NCI-H187 treated with DMSO at 0.1 percent for 48 hours (cell line): ENCODE data around the gene TRIM24.
"Not testable (repeated sequence)": the region's sequence is repeated elsewhere in the genome, so short reads cannot be mapped to it uniquely, and the experiment has no call there.

Source experiments
- DNase-seq: peaks from one replicate; lab custom pipeline; 2025; lab: John Stamatoyannopoulos, UW

TRIM24 gene

DNA sequence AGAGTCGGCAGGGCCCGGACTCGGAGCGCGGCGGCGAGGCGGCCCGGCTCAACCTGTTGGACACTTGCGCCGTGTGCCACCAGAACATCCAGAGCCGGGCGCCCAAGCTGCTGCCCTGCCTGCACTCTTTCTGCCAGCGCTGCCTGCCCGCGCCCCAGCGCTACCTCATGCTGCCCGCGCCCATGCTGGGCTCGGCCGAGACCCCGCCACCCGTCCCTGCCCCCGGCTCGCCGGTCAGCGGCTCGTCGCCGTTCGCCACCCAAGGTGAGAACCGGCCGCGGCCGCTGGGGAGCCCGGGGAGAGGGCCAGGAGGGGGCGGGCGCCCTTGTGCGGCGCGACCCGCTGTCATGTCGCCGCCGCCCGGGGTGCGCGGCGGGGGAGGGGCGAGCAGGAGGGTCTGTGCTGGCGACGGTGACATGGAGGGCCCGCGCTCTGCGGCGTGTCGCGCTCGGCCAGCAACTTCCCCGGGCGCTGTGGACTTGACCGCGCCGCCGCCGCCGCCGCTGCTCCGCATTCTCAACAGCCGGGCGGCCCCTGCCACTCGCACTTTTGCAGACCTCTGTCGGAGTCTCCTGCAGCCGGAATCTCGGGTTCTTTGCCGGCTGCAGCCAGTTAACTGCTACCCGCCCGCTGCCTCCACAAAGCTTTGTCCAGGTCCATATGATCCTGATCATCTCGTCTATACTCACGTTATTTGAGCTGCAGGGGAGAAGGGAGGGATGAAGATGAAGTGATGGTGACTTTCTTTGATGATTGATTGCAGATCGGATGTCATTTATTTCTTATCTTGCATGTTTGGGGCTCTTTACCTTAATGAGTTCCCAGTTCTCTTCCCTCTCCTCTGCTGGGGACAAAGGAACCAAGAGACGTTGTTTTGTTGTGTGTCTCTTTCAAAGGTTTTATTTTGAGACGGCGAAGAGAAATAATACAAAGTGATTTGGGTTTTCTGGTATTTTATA lies 869 bp downstream of the TRIM24 start:
- DNase-seq: no peak

DNA sequence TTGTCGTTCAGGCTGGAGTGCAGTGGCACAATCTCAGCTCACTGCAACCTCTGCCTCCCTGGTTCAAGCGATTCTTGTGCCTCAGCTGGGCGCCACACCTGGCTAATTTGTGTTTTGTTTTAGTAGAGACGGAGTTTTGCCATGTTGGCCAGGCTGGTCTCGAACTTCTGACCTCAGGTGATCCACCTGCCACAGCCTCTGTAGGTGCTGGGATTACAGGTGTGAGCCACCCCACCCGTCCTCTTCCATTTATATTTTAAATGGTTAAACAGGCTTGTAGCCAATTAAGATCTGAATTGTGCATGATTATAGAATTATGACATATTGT lies 3.2 kb downstream of the TRIM24 start:
- DNase-seq: not testable (repeated sequence)

DNA sequence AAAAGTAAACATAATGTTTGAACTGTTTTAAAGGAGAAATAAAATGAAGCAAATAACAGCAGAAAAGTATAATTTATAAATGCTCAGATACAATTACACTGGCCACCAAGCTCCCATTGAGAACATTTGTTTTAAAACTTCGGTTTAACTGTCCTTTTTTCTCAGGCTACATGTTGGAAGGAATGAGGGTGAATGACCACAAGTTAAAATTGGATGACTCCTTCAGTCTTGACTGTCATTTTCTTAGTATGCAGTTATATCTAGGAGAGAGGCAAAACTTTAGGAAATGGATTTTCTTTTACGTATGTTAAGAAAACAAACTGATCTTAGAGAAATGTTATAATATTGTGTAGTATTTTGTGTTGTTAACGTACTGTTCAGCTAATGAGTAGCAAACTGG lies 5.0 kb downstream of the TRIM24 start:
- no peak for DNase-seq

DNA sequence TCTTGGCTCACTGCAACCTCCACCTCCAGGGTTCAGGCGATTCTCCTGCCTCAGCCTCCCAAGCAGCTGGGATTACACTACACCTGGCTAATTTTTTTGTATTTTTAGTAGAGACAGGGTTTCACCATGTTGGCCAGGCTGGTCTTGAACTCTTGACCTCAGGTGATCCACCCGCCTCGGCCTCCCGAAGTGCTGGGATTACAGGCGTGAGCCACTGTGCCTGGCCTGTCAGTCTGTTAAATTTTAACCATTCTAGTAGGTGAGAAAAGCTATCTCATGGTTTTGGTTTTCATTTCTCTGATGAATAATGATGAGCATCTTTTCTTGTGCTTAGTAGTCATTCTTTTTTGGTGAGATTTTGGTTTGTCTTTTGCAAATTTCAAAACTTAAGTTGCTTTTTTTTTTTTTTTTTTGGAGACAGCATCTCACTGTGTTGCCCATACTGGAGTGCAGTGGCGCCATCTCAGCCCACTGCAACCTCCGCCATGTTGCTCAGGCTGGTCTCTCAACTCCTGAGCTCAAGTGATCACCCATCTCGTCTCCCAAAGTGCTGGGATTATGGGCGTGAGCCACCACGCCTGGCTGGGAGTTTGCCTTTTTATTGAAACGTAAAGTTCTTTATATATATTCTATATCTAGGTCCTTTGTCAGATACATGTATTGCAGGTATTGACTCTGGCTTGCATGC lies 6.2 kb downstream of the TRIM24 start:
- not testable (repeated sequence) for DNase-seq

DNA sequence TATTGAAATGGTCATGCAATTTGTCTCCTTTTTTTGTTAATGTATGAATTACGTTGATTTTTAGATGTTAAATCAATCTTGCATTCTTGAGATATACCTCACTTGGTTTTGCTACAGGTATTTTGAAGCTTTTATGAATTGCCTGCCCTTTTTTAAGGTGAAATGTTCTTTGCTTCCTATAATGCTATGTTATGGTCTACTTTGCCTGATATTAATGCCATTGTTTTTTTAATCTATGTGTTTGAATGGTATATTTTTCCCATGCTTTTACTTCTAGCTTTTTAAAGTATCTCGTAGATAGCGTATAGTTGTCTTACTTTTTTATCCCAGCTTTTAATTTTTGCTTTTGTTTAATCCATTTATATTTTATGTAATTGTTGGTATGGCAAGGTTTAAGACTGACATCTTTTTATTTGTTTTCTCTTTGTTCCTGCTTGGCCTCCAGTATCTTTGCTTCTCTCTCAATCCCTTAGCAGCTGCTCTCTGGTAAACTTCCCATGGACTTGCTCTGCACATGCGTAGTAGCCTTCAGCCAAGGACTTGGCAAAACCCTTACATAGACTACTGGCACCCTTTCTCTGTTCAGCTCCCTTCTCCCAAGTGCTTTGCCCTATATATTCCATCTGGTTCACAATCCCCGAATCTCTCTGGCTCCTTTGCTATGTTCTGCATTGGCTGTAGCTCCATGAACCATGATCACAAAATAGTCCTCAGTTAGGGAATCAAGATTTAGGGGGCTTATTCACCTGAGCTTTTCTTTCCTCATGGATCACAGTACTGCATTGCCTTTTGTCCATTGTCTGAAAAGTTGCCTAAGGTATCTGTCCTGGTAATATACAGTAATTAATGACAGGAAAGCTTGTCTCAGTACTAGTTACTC lies 8.4 kb downstream of the TRIM24 start:
- no peak for DNase-seq

DNA sequence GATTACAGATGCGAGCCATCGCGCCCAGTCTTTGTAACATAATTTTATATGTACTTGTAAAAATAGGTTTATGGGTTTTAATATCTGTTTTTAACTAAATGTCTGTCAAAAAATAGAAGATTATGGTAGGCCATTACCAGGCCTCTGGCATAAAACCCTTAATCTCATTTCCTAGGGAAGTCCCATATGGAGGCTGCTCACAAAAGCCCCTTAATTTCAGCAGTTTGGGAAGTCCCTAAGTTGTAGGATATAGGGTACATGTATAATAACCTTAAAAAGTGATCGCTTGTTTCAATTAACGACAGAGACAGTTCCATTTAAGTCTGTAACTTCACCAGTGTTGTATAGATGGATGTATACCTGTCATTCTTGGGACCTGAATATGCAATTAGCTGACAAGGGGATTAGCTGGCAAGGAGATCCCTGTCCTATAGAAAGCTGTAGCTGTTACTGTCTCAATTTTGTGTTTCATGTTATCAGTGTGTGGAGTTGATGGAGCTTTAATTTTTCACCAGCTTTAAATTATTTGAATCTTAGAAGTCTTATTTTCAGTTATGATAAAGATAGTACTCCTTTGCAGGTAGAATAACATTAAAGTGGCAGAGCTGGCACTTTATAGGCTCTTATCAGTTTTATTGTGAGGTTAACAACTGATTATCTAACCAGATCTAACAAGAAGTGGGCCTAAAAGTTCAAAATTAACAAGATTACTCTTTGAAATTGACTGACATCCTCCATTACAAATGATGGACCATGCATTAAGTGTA lies 10.5 kb downstream of the TRIM24 start:
- DNase-seq: no peak

DNA sequence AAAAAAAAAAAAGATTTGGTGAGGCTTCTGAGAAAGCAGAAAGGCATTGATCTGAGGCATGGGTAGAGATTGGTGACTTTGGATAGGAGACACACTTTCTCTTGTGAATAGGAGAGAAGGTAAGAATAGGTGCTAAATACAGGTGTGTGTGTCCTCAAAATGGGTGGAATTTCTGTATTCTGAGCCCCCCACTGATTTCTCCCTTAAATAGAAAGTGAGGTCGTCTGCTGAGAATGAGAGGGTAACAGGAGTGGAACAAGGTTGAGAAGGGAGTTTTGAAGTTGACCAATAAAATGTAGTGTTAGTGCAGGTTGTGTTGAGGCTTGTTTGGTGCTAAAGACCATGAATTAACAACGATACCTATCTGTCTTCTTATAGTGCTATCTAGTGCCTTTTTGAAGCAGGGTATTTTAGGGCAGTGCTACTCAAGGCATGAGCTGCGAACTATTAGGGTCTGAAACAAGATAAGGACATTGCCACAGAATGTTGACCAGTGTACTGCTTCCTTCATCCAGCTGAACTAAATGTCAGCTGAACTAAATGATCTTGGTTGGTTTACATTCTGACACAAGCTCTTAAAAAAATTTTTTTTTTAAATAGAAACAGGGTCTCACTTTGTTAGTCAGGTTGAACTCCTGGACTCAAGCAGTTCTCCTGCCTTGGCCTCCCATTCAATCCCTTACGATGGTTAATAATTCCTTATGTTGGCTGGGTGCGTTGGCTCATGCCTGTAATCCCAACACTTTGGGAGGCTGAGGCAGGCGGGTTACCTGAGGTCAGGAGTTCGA lies 12.4 kb downstream of the TRIM24 start:
- DNase-seq: no peak

DNA sequence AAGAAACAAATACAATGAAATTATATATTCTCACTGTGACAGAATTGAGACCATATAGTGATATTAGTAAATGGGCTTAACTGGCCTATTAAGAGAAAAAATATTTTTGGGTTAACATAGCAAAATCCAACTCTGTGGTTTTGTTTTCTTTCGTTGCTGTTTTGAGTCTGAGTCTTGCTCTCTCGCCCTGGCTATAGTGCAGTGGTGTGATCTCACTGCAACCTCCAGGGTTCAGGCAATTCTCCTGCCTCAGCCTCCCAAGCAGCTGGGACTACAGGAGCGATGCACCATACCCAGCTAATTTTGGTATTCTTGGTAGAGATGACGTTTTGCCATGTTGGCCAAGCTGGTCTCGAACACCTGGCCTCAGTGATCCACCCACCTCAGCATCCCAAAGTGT lies 15.3 kb downstream of the TRIM24 start:
- DNase-seq: no peak

DNA sequence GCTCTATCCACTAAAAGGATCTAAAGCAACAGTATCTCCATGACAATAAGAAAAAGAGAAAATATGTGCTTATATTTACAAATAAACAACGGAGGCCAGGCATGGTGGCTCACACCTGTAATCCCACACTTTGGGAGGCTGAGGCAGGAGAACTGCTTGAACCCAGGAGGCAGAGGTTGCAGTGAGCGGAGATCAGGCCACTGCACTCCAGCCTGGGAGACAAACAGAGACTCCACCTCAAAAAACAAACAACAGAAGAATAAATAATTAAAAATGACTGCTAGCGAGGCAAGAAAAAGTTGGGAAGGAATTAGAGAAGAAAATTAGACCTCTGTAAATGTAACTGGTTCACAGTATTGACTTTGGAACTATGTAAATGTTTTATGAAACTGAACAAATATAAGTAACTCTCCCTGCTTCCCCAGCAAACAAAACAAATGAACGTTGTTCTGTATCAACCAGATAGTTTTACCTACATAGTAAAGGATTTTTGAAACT lies 17.1 kb downstream of the TRIM24 start:
- no peak for DNase-seq

DNA sequence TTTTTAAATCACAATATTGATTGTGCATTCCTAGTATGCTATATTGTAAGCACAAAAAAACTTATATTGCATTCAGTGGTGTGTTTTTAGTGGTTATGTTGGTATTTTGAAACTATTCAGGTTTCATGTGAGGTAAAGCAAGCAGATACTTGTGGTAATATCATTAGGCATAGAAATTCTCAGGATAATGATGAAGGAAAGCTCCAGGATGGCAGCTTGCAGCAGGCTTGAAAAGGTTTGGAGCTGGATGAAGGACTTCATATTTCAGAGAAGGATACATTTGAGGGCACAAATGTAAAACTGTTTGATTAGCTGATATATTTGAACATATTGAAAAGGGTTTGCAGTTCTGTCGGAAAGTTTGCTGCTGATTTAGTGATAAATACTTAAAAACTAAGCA lies 17.5 kb downstream of the TRIM24 start:
- no peak for DNase-seq

DNA sequence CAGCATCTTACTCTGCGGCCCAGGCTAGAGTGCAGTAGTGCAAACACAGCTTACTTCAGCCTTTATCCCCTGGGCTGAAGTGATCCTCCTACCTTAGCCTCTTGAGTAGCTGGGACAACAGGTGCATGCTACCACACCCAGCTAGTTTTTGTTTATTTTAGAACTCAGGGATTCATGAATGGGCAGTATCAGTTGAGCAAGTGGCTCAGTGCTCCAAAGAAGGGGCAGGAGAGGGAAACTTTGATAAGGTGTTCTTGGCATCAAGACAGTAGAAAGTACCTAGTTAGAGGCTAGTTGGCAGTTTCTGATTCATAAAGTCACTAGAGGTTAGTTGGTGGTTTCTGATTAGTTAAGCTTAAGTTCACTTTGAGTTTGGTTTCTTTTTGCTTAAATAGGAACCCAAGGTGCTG lies 18.4 kb downstream of the TRIM24 start:
- peak; percentile 80 for DNase-seq

DNA sequence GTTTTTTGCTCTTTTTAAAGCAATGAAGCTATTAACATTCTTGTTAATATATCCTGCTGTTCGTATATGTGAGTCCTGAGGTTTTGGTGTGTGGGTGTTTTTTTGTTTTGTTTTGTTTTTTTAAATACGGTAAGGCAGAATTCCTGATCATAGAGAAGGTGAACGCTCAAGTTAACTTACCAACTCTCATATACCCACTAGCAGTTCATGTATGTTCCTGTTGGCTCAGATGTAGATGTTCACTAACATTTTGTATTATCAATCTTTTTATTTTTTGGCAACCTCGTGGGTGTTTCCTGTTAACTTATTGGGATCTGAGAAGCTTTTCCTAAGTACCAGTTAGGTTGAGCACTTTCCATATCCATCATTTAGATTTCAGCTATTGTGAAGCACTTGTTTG lies 20.5 kb downstream of the TRIM24 start:
- DNase-seq: no peak

DNA sequence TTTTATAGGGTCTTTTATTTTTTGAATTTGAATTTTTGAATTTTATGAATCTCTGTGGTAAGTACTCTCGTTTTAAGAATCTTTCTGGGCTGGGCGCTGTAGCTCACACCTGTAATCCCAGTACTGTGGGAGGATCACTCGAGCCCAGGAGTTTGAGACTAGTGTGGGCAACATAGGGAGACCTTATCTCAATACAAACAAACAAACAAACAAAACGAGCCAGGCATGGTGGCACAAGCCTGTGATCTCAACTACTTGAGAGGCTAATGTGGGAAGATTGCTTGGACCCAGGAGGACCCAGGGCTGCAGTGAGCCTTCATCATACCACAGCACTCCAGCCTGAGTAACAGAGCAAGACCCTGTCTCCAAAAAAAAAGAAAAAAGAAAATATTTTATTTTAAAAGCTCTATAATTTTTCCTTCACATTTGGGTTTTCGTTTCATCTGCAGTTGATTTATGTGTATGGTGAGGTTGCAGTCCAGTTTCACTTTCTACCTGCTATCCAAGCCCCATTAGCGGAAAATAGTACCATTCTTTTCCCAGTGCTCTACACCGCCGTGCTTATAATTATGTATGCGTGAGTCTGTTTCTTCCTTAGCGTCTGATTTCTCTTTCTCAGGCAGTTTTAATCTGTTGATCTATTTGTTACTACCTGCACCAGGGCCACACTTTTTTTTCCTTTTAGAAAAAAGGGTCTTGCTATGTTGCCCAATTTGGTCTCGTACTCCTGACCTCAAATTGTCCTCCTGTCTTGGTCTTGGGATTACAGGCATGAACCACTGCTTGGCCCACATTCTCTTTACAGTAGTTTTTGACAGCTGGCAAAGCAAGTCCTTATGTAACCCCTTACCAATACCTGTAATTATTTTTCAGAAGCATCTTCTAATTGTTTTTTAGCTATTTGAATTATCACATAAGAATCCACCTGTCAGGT lies 21.7 kb downstream of the TRIM24 start:
- no peak for DNase-seq

DNA sequence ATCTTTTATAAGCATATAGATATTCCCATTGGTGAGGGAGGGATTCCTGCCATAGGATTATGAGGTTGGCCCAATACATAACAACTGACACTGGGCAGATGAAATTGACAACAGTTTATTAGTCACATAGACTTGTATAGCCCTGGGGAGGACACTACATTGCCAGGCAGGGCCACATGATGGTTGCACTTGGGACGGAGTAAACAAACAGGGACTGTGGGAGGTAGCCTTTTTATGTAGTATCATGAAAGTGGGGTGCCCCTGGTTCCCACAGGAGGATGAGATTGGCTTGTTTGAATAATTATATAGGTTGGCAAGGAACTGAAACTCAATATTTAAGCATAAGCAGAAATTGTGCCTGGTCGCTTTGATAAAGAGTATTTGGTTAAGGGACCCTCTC lies 23.5 kb downstream of the TRIM24 start:
- no peak for DNase-seq

DNA sequence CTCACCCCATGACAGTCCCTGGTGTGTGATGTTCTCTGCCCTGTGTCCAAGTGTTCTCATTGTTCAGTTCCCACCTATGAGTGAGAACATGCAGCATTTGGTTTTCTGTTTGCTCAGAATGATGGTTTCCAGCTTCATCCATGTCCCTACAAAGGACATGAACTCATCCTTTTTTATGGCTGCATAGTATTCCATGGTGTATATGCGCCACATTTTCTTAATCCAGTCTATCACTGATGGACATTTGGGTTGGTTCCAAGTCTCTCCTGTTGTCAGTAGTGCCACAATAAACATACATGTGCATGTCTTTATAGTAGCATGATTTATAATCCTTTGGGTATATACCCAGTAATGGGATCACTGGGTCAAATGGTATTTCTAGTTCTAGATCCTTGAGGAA lies 25.4 kb downstream of the TRIM24 start:
- not testable (repeated sequence) for DNase-seq

DNA sequence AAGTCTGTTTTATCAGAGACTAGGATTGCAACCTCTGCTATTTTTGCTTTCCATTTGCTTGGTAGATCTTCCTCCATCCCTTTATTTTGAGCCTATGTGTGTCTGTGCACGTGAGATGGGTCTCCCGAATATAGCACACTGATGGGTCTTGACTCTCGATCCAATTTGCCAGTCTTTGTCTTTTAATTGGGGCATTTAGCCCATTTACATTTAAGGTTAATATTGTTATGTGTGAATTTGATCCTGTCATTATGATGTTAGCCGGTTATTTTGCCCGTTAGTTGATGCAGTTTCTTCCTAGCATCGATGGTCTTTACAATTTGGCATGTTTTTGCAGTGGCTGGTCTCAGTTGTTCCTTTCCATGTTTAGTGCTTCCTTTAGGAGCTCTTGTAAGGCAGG lies 29.1 kb downstream of the TRIM24 start:
- DNase-seq: not testable (repeated sequence)

DNA sequence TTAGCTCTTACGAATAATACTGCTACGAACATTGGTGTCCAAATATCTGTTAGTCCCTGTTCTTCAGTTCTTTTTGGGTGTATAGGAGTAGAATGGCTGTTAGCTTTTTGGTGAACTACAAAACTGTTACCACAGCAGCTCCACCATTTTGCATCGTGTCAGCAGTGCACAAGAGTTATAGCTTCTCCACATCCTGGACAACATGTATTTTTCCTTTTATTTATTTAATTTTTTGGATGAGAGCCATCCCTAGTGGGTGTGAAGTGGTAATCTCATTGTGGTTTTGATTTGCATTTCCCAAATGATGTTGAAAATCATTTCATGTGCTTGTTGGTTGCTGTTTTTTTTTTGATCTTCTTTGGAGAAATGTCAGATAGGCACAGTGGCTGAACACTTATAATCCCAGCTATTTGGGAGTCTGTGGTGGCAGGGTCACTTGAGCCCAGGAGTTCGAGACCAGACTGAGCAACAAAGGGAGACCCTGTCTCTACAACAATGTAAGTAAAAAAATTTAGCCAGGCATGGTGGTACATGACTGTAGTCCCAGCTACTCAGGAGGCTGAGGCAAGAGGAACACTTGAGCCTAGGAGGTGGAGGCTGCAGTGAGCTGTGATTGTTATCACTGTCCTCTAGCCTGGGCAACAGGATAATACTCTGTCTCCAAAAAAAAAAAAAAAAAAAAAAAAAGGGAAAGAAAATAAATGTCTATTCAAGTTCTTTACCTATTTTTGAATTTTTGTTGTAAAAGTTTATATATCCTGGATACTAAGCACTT lies 31.7 kb downstream of the TRIM24 start:
- DNase-seq: no peak

DNA sequence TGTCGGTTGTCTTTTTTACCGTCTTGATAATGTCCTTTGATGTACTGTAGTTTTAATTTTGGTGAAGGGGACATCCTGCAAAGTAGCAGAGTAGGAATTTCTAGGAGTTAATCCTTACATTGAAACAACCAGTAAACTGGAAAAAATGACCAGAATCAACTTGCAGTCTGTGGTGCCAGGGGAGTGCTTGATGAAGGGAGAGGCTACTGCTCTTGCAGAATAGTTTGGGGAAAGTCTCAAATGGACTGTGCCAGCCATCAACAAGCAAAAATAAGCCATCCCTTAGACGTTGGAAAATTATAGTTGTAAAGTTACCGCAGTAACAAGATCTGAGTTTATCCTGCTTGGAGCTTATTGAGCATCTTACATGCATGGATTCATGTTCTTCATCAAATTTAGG lies 32.4 kb downstream of the TRIM24 start:
- DNase-seq: no peak

DNA sequence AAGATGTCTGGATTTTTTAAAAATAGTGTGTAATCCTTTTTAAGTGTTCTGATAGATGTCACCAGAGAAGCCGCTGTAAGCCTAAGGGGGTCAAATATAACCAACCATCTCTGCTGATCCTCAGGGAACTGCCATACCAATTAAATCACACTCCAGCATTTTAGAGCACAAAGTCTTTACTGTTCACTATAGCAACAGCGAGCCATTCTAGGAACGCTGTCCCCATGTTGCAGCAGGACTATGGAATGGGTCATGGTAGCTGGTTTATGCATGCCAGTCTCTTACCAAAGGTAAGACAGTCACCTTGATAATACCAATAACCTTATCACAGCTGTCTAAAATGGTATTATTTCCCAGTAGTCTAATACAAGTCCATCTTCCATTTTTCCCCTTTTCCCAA lies 33.5 kb downstream of the TRIM24 start:
- no peak for DNase-seq
